HepG2 (cell line): ENCODE data around the gene ERC1. TPM values are rescaled to one million over a fixed set of nuclear protein-coding genes. Genes with fewer than 3 reads are reported as not detected.

Experiments used
- ATAC-seq: fragments of 200-7000 bp; cut with Tn5 transposase; 3 replicates; pipeline ENCODE4 v1.9.1; 2020; ENCODE audit warnings: mild to moderate bottlenecking, moderate library complexity
- BruUV-seq: library from RNA; stranded (reverse); fragments of 400-500 nt; replicated peaks from 2 replicates; lab custom pipeline; 2021; lab: Mats Ljungman, UMichigan
- CTCF ChIA-PET: fragments of 300-600 bp; formaldehyde crosslinking; extraction: SDS; loops from one replicate; lab custom pipeline; 2021; ENCODE audit warnings: low total read pairs, inconsistent platforms, low intra/inter-chr PET ratio; lab: Yijun Ruan, JAX
- POLR2A ChIA-PET: fragments of 350-600 bp; sonication (Branson Sonifier 250); formaldehyde crosslinking; loops from one replicate; lab custom pipeline; 2020; ENCODE audit warnings: antibody characterized with exemption, inconsistent platforms; lab: Yijun Ruan, JAX
- DNase-seq: peaks from one replicate; pipeline ENCODE4 v3.0.0-alpha.2; 2015; ENCODE audit warnings: low spot score
- FAIRE-seq: peaks from 3 replicates; lab custom pipeline; 2011; peaks lifted over from hg19 to GRCh38; lab: Jason Lieb, UNC
- H2AFZ ChIP-seq: one replicate; pipeline ENCODE4 v1.6.1; 2011; ENCODE audit warnings: low read length, inconsistent platforms
- H3K27ac ChIP-seq: fragments of 300-600 bp; 3 replicates; pipeline ENCODE4 v1.8.0; 2011; ENCODE audit warnings: mixed run types, mild to moderate bottlenecking, mixed read lengths, low read length, inconsistent platforms; ENCODE audit not compliant: insufficient read depth; ENCODE audit errors: extremely low read length
- H3K27me3 ChIP-seq, 2 experiments: fragments of 200-600 bp in 1 of 2; 2 replicates in 1 of 2; 3 replicates in 1 of 2; pipeline versions ENCODE4 v1.6.0 to v1.8.0; 2011; ENCODE audit warnings: low read length in 2 of 2, mild to moderate bottlenecking in 2 of 2, moderate library complexity in 2 of 2, inconsistent platforms in 1 of 2; ENCODE audit not compliant: insufficient read depth in 2 of 2, control insufficient read depth in 1 of 2
- H3K36me3 ChIP-seq, 2 experiments: fragments of 200-600 bp in 1 of 2; replicated peaks in 1 of 2; 2 replicates in 1 of 2; 3 replicates in 1 of 2; pipeline versions ENCODE4 v1.5.1 to v1.8.0; 2011; ENCODE audit warnings: low read length in 2 of 2, inconsistent platforms in 1 of 2; ENCODE audit not compliant: insufficient read depth in 2 of 2, control insufficient read depth in 1 of 2
- H3K4me1 ChIP-seq: 2 replicates; pipeline ENCODE4 v1.5.1; 2012; ENCODE audit warnings: low read length, inconsistent platforms; ENCODE audit not compliant: insufficient read depth
- H3K4me2 ChIP-seq: 2 replicates; pipeline ENCODE4 v1.6.0; 2011; ENCODE audit warnings: low read depth, low read length, inconsistent platforms
- H3K4me3 ChIP-seq, 3 experiments: fragments of 200-600 bp in 1 of 3; sonication (generic), shearing (Covaris generic) in 1 of 3; replicated peaks in 1 of 3; 2 replicates each; pipeline ENCODE4 v1.5.1; 2011 to 2016; ENCODE audit warnings: low read length in 3 of 3, inconsistent platforms in 2 of 3, low read depth in 2 of 3, mild to moderate bottlenecking in 2 of 3, control low read depth in 1 of 3, mixed read lengths in 1 of 3; ENCODE audit not compliant: insufficient read depth in 1 of 3
- H3K79me2 ChIP-seq: one replicate; pipeline ENCODE4 v1.6.1; 2011; ENCODE audit warnings: low read length, inconsistent platforms; ENCODE audit not compliant: insufficient read depth
- H3K9ac ChIP-seq: 2 replicates; pipeline ENCODE4 v1.6.0; 2011; ENCODE audit warnings: mild to moderate bottlenecking, low read depth, low read length, inconsistent platforms; ENCODE audit not compliant: insufficient read depth
- H3K9me3 ChIP-seq: 2 replicates; pipeline ENCODE4 v1.5.1; 2012; ENCODE audit warnings: mild to moderate bottlenecking, low read length
- H4K20me1 ChIP-seq: 2 replicates; pipeline ENCODE4 v1.6.0; 2011; ENCODE audit warnings: inconsistent platforms, mild to moderate bottlenecking, low read length, moderate library complexity; ENCODE audit not compliant: insufficient read depth
- BCLAF1 ChIP-seq: fragments of 450-650 bp; IDR thresholded peaks from 2 replicates; pipeline ENCODE4 v1.6.1; 2017; ENCODE audit warnings: mild to moderate bottlenecking
- IKZF4 ChIP-seq: sonication (generic); formaldehyde crosslinking; IDR thresholded peaks from 2 replicates; pipeline ENCODE4 v1.5.1; 2020; ENCODE audit warnings: borderline replicate concordance, mild to moderate bottlenecking, low read depth, missing genetic modification reagents; ENCODE audit errors: not compliant biosample characterization
- KDM5B ChIP-seq: sonication (generic); formaldehyde crosslinking; IDR thresholded peaks from 2 replicates; pipeline ENCODE4 v1.4.0; 2020; ENCODE audit warnings: missing genetic modification reagents, mild to moderate bottlenecking, borderline replicate concordance
- WIZ ChIP-seq: sonication (generic); formaldehyde crosslinking; IDR thresholded peaks from 2 replicates; pipeline ENCODE4 v1.5.1; 2020; ENCODE audit warnings: mild to moderate bottlenecking, missing genetic modification reagents
- ZUFSP ChIP-seq: sonication (generic); formaldehyde crosslinking; IDR thresholded peaks from 2 replicates; pipeline ENCODE4 v1.9.0; 2021; ENCODE audit warnings: missing genetic modification reagents, mild to moderate bottlenecking, borderline replicate concordance
- WGBS: methylation state at CpG from one replicate; pipeline ENCODE4 v1.1.6; 2017; ENCODE audit warnings: low lambda C conversion rate; 5-methylcytosine and 5-hydroxymethylcytosine counted together
- in situ Hi-C: cut with HindIII; loops from 2 replicates; pipeline ENCODE4 v1.10.0; 2017; ENCODE audit warnings: low pct_unique_long_range_greater_than_20kb; ENCODE audit not compliant: extremely low pct_ligation_motif_present
- intact Hi-C: fragments of 100-400 bp; cut with micrococcal nuclease; formaldehyde crosslinking; loops from one replicate; pipeline ENCODE4 v1.10.0; 2022; ENCODE audit not compliant: unreplicated experiment
- polyA plus RNA-seq, 8 experiments: library from polyadenylated mRNA; depleted of rRNA in 3 of 8; stranded (reverse) in 7 of 8; unstranded in 1 of 8; fragments of >200 nt; fragmentation: Illumina TruSeq in 4 of 8; extraction: Trizol in 4 of 8; gene quantifications; 2 replicates each; pipeline versions ENCODE4 v1.2.1 to v1.2.3, GENCODE V29; 2011 to 2016; ENCODE audit warnings: low read depth in 4 of 8, missing spikeins in 1 of 8, mixed read lengths in 1 of 8; ENCODE audit not compliant: insufficient read depth in 1 of 8
- total RNA-seq, 5 experiments: library from RNA; depleted of rRNA; stranded (reverse); fragments of >200 nt; fragmentation: Illumina TruSeq; extraction: Trizol; gene quantifications; 2 replicates each; pipeline ENCODE4 v1.2.3, GENCODE V29; 2016; ENCODE audit warnings: low read depth in 1 of 5

Gene ERC1
- total and polyA plus RNA-seq, 2 of the 13 experiments (the other 11 are each of a cell fraction or from before 2014, with no cell fraction given): 6.1 to 12.4 TPM

- FAIRE-seq: no peak
- BruUV-seq: no TSS peak
- POLR2A ChIA-PET: no interaction called here
Observed at GRCh38 chr12:1525858-1526257, 534.8 kb downstream of the ERC1 start.

More at GRCh38 chr12:1525858-1526257, 534.8 kb downstream of the ERC1 start:
- CTCF ChIA-PET: no interaction called here
- no peak for ATAC-seq
- H3K79me2 ChIP-seq: no peaks in the 10 kb centered on the region
- intact Hi-C loops: no loop called here
- DNase-seq: no peak
- no peak overlapping the region for H2AFZ ChIP-seq
- no peak overlapping the region for H3K27ac ChIP-seq
- no peak overlapping the region for H3K9ac ChIP-seq
- H4K20me1 ChIP-seq: no peaks in the 10 kb centered on the region
- H3K36me3 ChIP-seq: no peaks in the 10 kb centered on the region
- no peaks in the 10 kb centered on the region for H3K9me3 ChIP-seq
- H3K27me3 ChIP-seq: peaks cover 6 to 39% of the 10 kb centered on the region in 2 experiments; a peak in 4 of 5 replicates
- no peaks in the 10 kb centered on the region for H3K4me1 ChIP-seq
- no peak for TF ChIP-seq KDM5B (CRISPR knock-in tag)
- no peak for TF ChIP-seq ZUFSP
- no peak for TF ChIP-seq IKZF4 (CRISPR knock-in tag)
- TF ChIP-seq BCLAF1: no peak
- TF ChIP-seq WIZ (CRISPR knock-in tag): no peak
- TF ChIP-seq, all 625 proteins: peak for 0
- Histone ChIP-seq H3K4me3 (no peak overlapping the region), H3K4me2 (no peak overlapping the region)
- in situ Hi-C loops: no loop called here
- WGBS: 49% methylated on average over 7 of the region's 10 CpGs
